Thyroid gland (tissue), 4 donors: ENCODE measurements around the gene CDK15.

ENCODE experiments used
- CTCF ChIP-seq, 6 experiments: fragments of 200-600 bp in 3 of 6; fragments of 450-650 bp in 3 of 6; sonication (generic) in 3 of 6; IDR thresholded peaks; one replicate each; pipeline ENCODE4 v1.5.1; 2016 to 2019; ENCODE audit warnings: antibody characterized with exemption in 6 of 6, mild to moderate bottlenecking in 2 of 6, inconsistent platforms in 1 of 6, moderate library complexity in 1 of 6
- POLR2A ChIP-seq, 2 donors: fragments of 450-650 bp; IDR thresholded peaks; one replicate each; pipeline ENCODE4 v1.6.1; 2017; ENCODE audit warnings: antibody characterized with exemption in 2 of 2, mild to moderate bottlenecking in 2 of 2, moderate library complexity in 1 of 2

DNA sequence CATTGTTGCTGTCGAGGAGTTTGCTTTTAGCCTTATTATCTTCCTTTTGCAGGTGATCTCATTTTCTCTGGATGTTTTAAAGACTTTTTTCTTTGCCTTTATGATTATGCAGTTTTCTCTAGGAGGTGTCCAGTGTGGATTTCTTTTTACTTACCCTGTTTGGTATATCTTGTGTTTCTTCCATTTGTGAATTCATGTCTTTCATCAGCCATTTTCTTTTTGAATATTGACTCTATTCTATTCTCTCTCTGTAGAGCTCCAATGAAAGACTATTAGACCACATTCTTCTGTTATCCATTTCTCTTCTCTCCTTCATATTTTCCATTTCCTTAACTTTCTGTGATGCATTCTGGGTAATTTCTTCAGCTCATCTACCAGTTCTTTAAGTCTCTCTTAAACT lies 34.4 kb downstream of the CDK15 start:
- TF ChIP-seq CTCF (IDR thresholded peaks at IDR 0.05) (no peak), POLR2A (IDR thresholded peaks at IDR 0.05) (no peak)
